H54 (cell line): ENCODE measurements around the gene SYTL2.
"Not testable (repeated sequence)": the region's sequence is repeated elsewhere in the genome, so short reads cannot be mapped to it uniquely, and the experiment has no call there.

Source experiments
- DNase-seq: peaks from one replicate; pipeline ENCODE4 v3.0.0; 2011; ENCODE audit warnings: low spot score, mixed read lengths; ENCODE audit not compliant: insufficient read length
- FAIRE-seq: peaks from 3 replicates; lab custom pipeline; 2011; peaks lifted over from hg19 to GRCh38; lab: Jason Lieb, UNC
- POLR2A ChIP-seq: IDR thresholded peaks from 2 replicates; pipeline ENCODE4 v1.6.1; 2011; ENCODE audit warnings: low read depth, mild to moderate bottlenecking, low read length

SYTL2 gene

DNA sequence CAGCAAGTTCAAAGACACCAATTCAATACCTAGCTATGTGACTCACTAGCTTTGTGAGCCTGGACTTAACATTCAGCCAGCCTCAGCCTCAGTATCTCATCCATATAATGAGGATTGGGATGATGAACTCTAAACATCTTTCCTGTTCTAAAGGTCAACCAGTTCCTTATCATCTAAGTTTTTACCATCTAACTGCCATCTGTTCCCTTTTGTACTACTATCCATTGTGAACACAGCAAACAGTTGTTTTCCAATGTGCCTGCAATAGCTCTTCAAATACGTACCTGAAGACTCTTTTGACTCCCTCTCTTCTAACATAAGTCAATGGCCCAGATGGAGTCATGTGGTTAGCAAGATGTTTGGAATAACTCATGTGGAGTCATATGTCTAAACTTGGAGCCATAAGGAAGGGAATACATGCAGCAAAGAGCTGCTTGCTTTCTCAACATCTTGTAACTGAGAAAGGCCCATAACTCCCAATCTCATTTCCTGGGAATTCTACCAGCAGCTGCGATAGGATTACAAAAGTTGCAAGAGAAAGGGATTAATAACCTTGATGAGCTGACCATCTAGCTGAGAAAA is 19.4 kb downstream of the SYTL2 start:
- no peak for TF ChIP-seq POLR2A
- FAIRE-seq, result peak; percentile 58
- DNase-seq, result no peak

DNA sequence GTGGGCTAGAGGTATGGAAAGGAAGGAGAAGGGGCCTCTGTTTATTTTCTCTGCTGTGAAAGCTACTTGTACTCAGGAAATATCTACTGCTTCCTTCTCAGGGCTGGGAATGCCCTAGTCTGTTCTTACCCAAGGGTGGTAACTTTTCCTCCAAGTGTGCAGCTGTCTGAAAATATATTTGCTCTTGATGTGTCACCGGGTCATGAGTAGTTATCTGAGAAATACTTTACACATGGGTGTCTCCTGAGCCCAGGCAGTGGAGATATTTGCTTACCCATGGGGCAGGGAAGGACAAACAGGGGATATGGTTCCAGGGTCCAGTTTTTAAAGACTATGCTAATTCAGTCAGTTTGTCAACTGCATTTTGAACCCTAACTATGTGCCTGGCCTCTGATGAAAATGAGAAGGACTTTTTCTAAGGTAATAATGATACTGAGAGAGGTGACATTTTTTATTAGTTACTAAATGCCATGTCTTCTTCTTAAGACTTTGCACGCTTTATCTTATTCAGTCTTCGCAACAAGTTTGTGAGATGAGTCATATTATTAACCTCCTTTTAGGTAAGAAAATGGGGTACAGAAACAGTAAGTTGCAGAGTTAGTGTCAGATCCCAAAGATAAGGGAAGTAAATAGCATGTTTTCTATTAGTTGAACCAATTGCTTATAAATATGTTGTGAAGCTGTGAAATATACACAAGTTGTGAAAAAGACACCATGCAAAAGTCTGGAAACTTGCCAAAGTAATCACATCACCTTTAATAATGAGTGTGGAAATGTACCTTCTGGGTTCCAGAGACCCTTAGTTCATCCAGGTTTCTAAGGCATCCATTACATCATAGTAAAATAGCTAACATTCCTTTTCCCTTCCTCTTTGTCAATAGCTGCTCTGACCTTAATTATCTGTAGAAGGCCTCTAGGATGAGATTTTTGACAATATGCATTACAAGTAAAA is 22.9 kb downstream of the SYTL2 start:
- no peak for TF ChIP-seq POLR2A
- FAIRE-seq, result peak; percentile 72
- DNase-seq, result no peak

DNA sequence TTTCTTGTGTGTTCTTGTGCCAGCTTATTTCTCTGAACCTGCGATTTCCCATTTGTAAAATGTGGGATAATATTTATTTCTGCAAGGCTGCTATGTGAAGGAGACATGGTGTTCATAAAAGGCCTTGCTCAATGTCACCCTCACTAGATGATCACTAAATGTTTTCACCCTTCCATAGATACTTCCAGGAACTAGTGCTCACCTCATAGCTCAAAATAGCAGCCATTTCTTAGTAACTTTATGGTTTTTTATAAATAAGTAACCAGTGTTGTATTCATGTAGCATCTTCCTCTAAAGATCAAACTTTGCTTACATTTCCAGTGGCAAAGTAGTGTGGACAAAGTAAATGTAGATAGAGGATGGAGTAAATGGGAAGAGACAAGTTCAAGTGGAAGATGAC is 23.8 kb downstream of the SYTL2 start:
- no peak for FAIRE-seq

DNA sequence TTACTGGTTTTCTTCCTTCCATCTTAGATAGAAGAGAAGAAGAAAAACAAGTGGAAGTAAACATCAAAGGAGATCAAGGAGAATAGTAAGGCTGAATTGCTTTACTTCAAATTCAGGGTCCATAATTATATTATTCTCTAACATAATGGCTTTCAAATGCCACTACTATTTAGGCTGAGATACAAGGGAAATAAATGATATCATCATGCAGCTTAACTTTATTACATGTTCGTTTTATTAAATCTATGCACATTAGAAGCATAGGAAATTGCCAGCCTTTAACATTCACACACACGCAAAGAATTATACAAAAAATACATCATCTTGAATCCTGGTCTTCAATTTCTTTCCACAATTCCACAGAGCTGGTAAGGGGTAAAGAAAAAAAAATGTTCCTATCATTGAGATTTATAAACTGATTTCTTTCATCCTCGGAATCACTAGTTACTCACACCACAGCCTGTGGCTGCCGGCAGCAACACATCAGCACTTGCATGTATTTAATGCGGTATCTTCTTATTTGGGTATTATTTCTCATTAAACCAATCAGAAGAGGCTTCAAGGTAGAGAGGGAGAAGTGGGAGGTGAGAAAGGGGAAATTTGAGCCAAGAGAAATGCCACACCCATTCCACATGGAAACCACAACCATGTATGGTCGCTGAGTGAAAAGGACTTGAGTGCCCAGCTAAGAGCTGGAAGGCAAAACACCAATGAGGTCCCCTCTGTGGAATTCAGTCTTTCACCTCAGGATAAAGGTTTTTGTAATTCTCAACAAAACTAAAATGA is 26.3 kb downstream of the SYTL2 start:
- TF ChIP-seq POLR2A, result no peak
- no peak for FAIRE-seq

More for the DNA sequence above, 23.8 kb downstream of the SYTL2 start:
- TF ChIP-seq POLR2A, result no peak
- no peak for DNase-seq

DNA sequence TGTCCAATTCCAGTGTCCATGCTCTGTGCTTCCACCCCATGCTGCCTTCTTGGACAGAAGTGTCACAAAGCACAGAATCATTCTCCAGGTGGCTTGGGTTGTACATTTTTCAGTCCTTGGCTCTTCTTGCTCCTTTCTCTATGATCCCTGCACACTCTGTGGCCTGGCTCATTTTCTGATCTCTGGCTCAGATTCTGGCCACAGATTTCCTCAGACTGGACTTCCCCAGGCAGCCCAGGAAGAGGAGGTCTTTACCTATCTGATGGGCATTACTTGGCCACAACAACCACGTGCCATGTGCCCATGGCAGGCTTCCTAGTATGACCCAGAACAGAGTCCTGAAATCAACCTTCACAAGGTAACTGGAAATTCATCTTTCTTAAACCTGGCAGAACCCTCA is 27.2 kb downstream of the SYTL2 start:
- FAIRE-seq (no peak), DNase-seq (no peak)
- no peak for TF ChIP-seq POLR2A

More for the DNA sequence above, 26.3 kb downstream of the SYTL2 start:
- DNase-seq, result no peak

DNA sequence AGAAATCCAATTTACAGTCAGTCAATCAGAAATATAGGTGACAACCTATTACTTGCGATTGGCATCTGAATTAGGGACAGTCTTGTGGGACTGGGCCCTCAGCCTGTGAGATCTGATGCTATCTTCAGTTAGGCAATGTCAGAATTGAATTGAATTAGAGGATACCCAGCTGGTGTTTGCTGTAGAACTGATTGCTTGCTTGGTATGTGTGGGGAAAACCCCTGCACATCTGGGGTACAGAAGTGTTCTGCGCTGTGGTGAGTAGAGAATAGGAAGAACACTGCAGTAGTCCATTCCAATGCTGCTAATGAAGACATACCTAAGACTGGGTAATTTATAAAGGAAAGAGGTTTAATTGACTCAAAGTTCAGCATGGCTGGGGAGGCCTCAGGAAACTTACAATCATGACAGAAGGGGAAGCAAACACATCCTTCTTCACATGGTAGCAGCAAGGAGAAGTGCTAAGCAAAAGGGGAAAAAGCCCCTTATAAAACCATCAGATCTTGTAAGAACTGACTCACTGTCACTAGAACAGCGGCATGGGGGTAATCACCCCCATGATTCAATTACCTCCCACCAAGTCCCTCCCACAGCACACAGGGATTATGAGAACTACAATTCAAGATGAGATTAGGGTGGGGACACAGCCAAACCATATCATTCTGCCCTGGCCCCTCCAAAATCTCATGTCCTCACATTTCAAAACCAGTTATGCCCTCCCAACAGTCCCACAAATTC is 30.0 kb downstream of the SYTL2 start:
- not testable (repeated sequence) for DNase-seq, FAIRE-seq

DNA sequence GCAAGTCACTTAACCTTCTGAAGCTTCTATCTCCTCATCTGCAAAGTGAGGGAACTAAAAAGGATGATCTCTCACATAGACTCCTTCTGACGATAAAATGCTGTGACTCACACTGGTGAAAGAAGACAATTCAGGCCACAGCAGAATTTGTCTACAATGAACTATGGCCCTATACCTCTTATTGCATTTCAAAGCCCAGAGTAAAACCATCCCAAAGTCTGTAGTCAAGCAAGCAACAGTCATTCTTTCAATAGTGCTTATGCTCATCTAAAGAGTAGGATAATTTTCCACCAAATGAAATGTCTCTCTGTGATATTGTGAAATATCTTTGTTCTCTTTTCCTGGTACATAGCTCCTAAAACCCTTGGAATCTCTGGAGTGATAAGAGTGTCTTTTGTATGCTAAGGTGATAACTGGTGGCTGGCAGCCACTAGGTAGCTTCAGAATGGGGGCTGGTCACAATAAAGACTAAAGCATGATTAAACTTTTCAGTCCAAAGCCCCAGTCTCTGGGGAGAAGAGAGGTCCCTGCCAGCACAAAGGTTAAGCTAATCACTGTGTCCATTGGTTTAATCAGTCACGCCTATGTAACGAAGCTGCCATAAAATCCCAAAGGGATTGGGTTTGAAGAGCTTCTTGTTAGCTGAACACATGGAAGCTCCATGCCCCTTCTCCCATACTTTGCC is 30.8 kb downstream of the SYTL2 start:
- FAIRE-seq, result no peak
- no peak for TF ChIP-seq POLR2A
- no peak for DNase-seq

DNA sequence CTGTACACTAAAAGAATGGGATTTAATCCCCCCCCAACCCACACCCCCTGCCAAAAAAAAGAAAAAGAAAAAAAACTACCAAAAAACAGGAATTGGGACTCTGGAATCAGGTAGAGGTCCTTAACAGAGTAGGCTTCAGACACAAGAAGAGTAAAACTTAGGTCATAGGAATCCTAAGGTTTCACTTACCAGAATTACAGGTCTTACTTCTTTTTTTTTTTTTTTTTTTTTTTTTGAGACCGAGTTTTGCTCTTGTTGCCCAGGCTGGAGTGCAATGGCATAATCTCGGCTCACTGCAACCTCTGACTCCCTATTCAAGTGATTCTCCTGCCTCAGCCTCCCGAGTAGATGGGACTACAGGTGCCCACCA is 33.4 kb downstream of the SYTL2 start:
- DNase-seq, FAIRE-seq: not testable (repeated sequence)

DNA sequence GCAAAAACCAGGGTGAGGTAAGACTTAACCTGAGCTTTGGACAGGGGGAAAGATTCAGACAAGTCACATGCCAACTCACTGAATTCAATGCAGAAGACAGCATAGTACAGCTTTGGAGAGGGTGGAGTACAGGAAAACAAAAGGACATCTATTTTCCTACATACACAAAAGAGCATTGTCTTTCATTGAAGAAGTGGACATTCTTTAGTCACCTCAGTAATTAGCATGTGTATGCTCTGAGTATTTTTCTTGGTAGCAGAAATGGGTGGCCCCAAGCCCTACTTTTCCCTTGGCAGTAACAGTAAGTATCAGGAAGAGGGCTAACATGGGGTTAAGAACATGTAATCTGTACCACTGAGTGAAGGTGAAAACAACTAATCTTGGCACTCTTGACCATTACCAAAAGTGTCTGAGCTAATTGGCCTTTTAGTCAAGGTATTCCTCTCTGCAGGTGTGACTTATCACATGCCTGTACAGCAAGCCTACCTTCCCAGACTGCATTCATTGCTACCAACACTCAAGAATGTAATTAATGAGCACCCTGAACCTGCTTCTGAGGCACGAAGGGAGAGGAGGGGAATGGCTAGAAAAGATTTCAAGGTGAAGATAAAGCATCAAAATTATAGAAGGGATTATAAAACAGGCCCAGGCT is 33.9 kb downstream of the SYTL2 start:
- DNase-seq, result no peak

DNA sequence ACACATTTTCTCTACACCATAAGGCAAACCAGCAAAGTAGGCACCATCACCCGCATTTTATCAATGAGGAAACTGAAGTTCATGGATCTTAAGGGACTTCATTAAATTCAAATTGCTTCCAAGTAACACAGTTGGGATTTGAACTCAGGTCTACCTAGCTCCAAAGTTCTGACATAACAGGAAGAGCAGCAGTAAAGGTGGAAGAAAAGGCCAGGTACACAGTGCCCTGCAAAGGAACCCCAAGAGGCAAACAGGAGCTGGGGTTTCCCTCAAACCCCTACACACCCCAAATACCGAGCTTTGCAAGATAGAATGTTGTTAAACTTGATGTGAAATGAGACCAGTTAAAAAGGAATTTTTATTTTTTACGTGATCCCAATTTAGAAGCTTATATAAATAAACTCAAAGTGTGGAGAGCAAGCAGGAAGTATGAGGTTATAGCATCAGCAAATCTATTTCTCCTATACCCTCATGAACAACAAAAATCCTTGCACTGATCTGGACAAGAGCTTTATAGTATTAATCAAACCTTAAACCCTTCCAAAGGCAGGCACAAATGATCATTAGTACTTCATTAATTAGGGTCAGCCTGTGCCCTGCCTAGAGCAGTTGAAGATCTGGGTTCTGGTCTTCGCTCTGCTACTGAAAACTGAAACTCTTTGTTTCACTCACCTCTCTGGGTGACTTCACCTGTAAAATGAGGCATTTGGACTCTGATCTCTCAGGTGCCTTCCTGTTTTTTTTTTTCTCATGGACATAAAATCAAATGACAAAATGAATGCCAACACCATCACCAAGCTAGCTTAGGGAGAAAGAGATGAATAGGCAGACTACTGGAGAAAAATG is 36.5 kb downstream of the SYTL2 start:
- TF ChIP-seq POLR2A, result no peak
- FAIRE-seq (no peak), DNase-seq (no peak)

More for the DNA sequence above, 33.9 kb downstream of the SYTL2 start:
- no peak for TF ChIP-seq POLR2A
- FAIRE-seq, result no peak

DNA sequence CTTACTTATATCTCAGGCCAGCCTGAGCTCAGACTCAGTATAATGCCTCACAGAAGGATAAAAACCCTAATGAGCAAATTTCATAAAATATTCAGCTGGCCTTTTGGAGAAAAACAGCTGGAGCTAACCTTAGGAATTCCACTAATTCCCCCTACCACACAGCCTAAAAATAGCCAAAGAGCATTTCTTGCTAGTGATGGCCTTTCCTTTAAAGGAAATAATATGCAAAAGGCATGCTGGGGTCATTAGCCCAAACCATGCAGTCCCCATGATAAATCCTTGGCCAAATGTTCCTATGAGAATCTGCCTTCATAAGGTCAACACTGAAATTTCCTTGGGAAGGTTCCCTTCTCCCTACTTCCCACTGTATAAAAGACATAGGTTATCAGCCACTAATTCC is 38.2 kb downstream of the SYTL2 start:
- FAIRE-seq (no peak), DNase-seq (no peak)
- no peak for TF ChIP-seq POLR2A

DNA sequence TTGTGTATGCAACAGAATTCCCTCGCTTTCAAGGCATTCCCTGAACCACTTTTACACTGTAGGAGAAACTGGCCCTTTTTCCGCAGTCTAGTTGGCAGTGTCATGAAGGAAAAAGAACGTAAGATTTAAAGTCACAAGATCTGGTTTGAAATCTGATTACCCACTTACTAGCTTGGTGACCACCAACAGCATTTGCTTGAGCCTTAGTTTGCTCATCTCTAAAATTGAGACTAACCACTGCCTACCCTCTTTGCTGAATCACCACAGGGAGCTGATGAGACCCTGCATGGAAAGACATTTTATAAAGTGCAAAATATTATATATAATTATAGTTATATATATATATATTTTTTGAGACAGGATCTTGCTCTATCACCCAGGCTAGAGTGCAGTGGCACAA is 39.4 kb downstream of the SYTL2 start:
- no peak for FAIRE-seq
- no peak for TF ChIP-seq POLR2A

More for the DNA sequence above, 39.4 kb downstream of the SYTL2 start:
- no peak for DNase-seq
